Measurements from ENCODE around the gene HOXC9. TPM values are rescaled to one million over a fixed set of nuclear protein-coding genes. Genes with fewer than 3 reads are reported as not detected.

The HOXC9 gene
- total RNA-seq, 4 donors from 2014 or later, result 7.6 to 25.1 (median 13.0) TPM

DNA sequence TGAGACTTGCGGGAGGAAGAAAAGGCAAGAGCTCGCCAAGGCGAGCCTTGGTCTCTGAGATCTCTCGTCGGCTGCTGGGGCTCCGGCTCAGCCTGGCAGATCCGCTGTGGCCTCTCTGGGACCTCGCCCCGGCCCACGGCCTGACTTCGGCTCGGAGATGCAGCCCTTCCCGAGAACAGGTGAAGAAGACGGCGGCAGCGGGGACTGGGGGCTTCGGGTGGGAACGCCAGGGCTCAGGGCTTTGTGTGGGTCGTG is 6.0 kb upstream of the HOXC9 start:
- no peak for TF ChIP-seq CTCF (IDR thresholded peaks at IDR 0.05; ENCODE audit: low read depth)

DNA sequence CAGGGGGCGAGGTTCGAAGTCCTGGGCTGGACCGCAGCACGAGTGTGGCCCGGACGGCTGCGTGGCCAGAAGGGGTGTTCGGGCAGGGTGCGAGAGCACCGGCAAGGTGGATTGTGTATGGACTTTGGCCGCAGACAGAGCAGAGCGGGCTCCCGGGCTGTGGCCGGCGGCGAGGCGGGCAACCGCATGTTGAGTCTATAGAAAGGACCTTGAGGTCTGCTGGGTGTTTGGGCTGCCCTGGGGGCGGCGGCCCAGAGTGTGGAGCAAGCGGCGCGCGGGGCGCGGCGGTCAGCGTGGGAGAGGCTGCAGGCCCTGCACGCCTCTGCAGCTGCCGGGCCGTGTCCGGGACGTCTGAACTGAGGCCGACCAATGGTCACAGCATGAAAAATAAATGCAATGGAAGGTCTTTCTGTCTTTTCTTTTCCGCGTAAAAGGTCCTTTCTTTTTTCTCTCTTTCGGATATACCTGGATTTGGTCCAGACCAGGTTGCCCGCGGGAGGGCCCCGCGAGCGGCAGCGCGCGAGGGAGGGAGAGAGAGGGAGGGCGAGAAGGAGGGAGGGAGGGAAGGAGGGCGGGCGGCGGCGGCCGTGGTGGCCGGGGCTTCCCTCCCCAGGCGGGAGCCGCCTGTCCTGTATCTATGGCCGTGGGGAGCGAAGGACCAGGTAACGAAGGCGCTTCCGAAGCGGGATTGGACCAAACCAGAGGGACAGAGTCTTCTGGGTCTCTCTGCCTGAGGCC is 5.5 kb upstream of the HOXC9 start:
- no peak for TF ChIP-seq CTCF (IDR thresholded peaks at IDR 0.05; ENCODE audit: low read depth)

GRCh38 chr12:53995002-53995377 is 5.0 kb upstream of the HOXC9 start:
- TF ChIP-seq CTCF (IDR thresholded peaks at IDR 0.05; ENCODE audit: low read depth), result no peak

DNA sequence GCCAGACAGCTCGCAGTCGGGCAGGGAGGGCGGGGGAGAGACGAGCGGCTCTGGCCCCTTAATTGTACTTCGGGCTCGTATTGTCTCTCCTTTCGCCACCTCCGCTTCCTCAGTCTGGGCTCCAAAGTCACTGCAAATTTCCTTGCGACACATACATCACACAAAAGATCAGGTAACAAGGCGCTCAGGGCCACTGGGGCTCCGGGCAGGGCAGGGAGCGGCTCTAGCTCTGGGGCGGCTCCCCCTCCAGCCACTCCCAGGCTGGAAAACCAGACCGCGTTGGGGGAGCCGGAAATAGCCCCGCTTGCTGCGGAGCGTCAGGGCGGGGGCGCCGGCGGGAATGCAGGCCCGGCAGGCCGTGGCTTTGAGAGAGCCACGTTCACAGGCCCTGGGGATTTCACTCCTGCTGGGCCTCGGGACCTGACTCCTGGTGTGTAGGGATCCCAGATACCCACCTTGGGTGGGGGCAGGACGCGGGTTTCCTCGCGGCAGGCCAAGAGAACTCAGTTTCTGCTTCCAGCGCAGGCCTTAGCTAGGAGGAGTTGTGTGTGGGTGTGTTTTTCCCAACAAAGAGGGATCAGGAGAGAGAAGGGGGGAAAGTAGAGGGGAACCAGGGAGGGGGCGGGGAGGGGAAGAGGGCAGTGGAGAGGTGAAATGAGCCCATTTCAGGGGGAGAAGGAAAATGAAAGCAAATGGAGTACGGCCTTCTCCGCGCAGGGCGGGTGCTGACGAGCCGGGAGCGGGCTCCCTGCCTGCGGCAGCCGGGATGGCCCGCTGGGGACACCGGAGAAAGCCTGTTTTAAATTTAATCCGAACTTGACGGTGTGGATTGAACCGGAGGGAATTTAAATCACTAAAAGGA is 4.4 kb upstream of the HOXC9 start:
- TF ChIP-seq CTCF (IDR thresholded peaks at IDR 0.05; ENCODE audit: low read depth), result no peak

GRCh38 chr12:53996240-53997203 is 3.4 kb upstream of the HOXC9 start:
- TF ChIP-seq CTCF (IDR thresholded peaks at IDR 0.05; ENCODE audit: low read depth), result no peak

GRCh38 chr12:53997204-53998109 is 2.5 kb upstream of the HOXC9 start:
- TF ChIP-seq CTCF (IDR thresholded peaks at IDR 0.05; ENCODE audit: low read depth), result no peak
